Measurements from ENCODE around the gene GABARAPL2. TPM values are rescaled to one million over a fixed set of nuclear protein-coding genes. Genes with fewer than 3 reads are reported as not detected.
"Not testable (repeated sequence)": the region's sequence is repeated elsewhere in the genome, so short reads cannot be mapped to it uniquely, and the experiment has no call there.

Gene GABARAPL2
- total RNA-seq, 2 experiments from 2014 or later: 60.7 to 66.2 TPM

DNA sequence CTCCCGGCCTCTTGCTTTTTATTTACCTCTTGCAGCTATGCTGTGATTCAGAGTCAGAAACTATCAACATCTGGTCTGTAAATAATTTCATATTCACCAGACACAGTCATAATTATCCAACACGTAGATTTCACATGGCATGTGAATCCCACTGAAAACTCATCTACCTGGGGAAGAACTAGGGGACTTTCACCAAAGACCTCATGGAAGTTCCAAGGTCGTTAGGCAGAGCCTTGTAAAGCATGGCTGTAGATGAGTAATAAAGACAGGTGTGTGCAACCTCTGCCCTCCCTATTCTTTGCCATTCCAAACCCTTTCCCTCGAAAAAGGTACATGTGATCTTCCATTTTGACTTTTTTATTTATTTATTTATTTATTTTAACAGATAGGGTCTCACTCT is 28.4 kb upstream of the GABARAPL2 start:
- Mint-ChIP-seq H3K27me3 (no peaks in the 10 kb centered on the region), H3K4me3 (no peak overlapping the region), H3K27ac (no peak overlapping the region), H3K36me3 (ENCODE audit: low read depth) (no peaks in the 10 kb centered on the region), H3K9me3 (no peaks in the 10 kb centered on the region), H3K4me1 (peaks cover 3% of the 10 kb centered on the region)
- ChIA-PET CTCF (interaction anchor here (0.9 to 1.4 kb wide), 3 partner anchors 14 to 73 kb away, joined by 3 to 5 read pairs (median 4); no protein-coding TSS in a partner anchor), POLR2A (no interaction called here)
- no peak for DNase-seq

DNA sequence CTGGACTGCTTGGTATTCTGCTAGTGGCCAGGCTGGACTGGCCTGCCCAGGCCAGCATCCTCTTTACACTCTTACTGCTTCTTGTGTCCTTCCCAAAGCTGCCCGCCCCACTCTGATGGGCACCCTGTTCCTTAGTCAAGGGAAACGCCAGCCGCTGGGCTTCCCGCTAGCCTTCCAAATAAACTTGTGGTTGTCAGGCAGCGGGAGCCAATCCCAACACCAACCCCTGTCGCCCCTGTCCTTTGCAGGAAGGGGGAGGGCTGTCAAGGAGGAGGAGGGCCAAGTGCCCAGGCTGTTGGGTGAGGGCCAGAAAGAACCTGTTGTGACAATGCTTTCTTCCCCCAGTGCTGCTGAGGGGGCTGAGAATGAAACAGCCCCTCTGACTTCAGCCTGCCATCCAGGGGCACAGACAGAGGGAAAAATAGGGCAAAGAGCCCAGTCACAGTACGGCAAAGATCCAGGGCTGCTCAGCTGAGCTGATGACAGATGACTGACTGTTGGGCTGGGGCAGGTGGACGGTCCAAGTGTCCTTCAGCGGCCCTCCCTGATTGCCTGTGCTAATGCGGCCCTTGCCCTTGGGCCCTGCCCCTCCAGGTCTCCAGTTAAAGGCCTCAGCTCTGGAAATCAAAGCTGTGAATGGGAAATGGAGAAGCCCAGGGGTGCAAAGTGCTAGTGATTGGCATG is 27.2 kb upstream of the GABARAPL2 start:
- H3K27me3 Mint-ChIP-seq; POLR2A ChIA-PET; H3K9me3 Mint-ChIP-seq; H3K4me1 Mint-ChIP-seq; H3K36me3 Mint-ChIP-seq (ENCODE audit: low read depth); H3K4me3 Mint-ChIP-seq; DNase-seq; H3K27ac Mint-ChIP-seq: not testable (repeated sequence)
- CTCF ChIA-PET: interaction anchor here (1.4 kb wide), 1 partner anchor 15 kb away, joined by 4 read pairs; no protein-coding TSS in a partner anchor

DNA sequence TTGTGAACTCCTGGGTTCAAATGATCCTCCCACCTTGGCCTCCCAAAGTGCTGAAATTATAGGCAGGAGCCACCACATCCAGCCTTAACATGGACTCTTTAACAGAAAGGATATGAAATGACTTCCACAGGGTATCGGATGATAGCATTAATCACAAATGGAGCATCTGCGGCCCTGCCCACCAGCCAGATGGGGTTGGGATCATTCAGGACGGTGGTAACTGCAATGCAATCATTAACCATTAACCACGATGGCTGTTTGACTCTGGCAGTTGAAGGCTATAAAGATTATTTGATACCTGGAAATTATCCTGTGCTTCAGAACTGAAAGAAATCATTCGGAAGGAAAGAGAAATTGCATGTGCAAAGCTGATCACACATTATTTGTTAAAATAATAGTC is 24.9 kb upstream of the GABARAPL2 start:
- ChIA-PET CTCF (interaction anchor here (1.6 kb wide), 1 partner anchor 10 kb away, joined by 5 read pairs; no protein-coding TSS in a partner anchor), POLR2A (no interaction called here)
- Mint-ChIP-seq H3K36me3 (ENCODE audit: low read depth) (no peaks in the 10 kb centered on the region), H3K27me3 (no peaks in the 10 kb centered on the region), H3K4me3 (no peak overlapping the region), H3K4me1 (peaks cover 3% of the 10 kb centered on the region), H3K27ac (peak overlapping the region; percentile 31), H3K9me3 (no peaks in the 10 kb centered on the region)
- DNase-seq: no peak

- CTCF ChIA-PET: not testable (repeated sequence)
Observed at GRCh38 chr16:75542462-75542861, 23.7 kb upstream of the GABARAPL2 start.

DNA sequence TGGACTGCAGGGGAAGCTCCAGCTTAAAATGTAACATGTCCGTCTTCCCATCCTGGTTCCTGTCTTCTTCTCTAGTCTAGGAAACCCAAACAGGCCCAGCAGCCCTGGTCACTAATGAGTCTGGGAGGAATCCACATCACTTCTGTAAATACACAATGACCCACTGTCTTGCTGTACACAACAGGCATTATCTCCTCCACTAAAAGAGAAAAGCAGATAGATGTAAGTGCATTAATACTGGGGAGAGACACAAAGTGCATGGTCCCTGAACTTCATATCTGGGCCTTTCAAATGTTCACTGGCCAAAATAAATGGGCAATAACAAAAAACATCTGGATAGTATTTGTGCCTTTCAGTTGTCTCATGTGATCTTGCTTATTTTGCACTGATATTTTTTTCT is 20.3 kb upstream of the GABARAPL2 start:
- H3K27me3 Mint-ChIP-seq; H3K9me3 Mint-ChIP-seq; POLR2A ChIA-PET; H3K27ac Mint-ChIP-seq; H3K4me1 Mint-ChIP-seq; DNase-seq; H3K36me3 Mint-ChIP-seq (ENCODE audit: low read depth); H3K4me3 Mint-ChIP-seq: not testable (repeated sequence)
- CTCF ChIA-PET: interaction anchor here (1.0 kb wide), 1 partner anchor 19 kb away, joined by 3 read pairs; no protein-coding TSS in a partner anchor

More at GRCh38 chr16:75542462-75542861, 23.7 kb upstream of the GABARAPL2 start:
- H3K27me3 Mint-ChIP-seq; H3K4me1 Mint-ChIP-seq; POLR2A ChIA-PET; DNase-seq; H3K4me3 Mint-ChIP-seq; H3K27ac Mint-ChIP-seq; H3K9me3 Mint-ChIP-seq; H3K36me3 Mint-ChIP-seq (ENCODE audit: low read depth): not testable (repeated sequence)

DNA sequence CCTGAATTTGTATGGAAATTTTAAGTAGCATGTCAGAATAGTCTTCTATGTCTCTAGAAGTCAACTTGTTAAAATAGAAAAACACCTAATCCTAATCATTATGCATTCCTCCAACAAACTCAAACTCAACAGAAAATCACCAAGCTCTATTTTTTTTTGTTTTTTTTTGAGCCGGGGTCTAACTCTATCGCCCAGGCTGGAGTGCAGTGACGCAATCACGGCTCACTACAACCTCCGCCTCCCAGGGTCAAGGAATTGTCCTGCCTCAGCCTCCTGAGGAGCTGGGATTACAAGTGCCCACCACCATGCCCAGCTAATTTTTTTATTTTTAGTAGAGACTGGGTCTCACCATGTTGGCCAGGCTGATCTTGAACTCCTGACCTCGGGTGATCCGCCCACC is 19.9 kb upstream of the GABARAPL2 start:
- no peak overlapping the region for H3K27ac Mint-ChIP-seq
- H3K27me3 Mint-ChIP-seq: no peaks in the 10 kb centered on the region
- H3K4me1 Mint-ChIP-seq: peaks cover 9% of the 10 kb centered on the region
- ChIA-PET POLR2A (no interaction called here), CTCF (interaction anchor here (0.6 to 1.0 kb wide), 2 partner anchors 19 to 91 kb away, joined by 3 read pairs; no protein-coding TSS in a partner anchor)
- H3K36me3 Mint-ChIP-seq (ENCODE audit: low read depth): no peaks in the 10 kb centered on the region
- H3K9me3 Mint-ChIP-seq: no peaks in the 10 kb centered on the region
- no peak overlapping the region for H3K4me3 Mint-ChIP-seq
- no peak for DNase-seq

DNA sequence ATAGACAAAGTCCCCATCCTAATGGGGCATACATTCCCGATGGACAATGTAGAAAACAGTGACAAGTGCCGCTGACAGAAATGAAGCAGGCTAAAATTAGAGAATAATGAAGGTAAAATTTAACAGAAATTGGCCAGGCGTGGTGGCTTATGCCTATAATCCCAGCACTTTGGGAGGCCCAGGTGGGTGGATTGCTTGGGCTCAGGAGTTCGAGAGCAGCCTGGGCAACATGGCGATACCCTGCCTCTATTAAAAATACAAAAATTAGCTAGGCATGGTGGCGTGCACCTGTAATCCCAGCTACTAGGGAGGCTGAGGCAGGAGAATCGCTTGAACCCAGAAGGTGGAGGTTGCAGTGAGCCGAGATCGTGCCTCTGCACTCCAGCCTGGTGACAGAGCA is 17.7 kb upstream of the GABARAPL2 start:
- POLR2A ChIA-PET; H3K27me3 Mint-ChIP-seq; H3K36me3 Mint-ChIP-seq (ENCODE audit: low read depth); DNase-seq; H3K4me3 Mint-ChIP-seq; H3K27ac Mint-ChIP-seq; H3K9me3 Mint-ChIP-seq: not testable (repeated sequence)
- H3K4me1 Mint-ChIP-seq: peaks cover 11% of the 10 kb centered on the region
- CTCF ChIA-PET: interaction anchor here (2.9 kb wide), 1 partner anchor 32 kb away, joined by 11 read pairs; no protein-coding TSS in a partner anchor

GRCh38 chr16:75550211-75550662 is 15.9 kb upstream of the GABARAPL2 start:
- peaks cover 12% of the 10 kb centered on the region for H3K27me3 Mint-ChIP-seq
- ChIA-PET POLR2A (no interaction called here), CTCF (interaction anchor here (0.7 to 2.9 kb wide), 10 partner anchors 10 to 1828 kb away, joined by 3 to 11 read pairs (median 5); partner anchors contain the start of gene TMEM170A)
- peak; percentile 54 for DNase-seq
- H3K36me3 Mint-ChIP-seq (ENCODE audit: low read depth): no peaks in the 10 kb centered on the region
- no peak overlapping the region for H3K27ac Mint-ChIP-seq
- H3K4me1 Mint-ChIP-seq: peaks cover 17% of the 10 kb centered on the region
- no peaks in the 10 kb centered on the region for H3K9me3 Mint-ChIP-seq
- H3K4me3 Mint-ChIP-seq: no peak overlapping the region

- Mint-ChIP-seq H3K4me1 (peaks cover 23% of the 10 kb centered on the region), H3K27ac (no peak overlapping the region), H3K27me3 (peaks cover 12% of the 10 kb centered on the region), H3K9me3 (no peaks in the 10 kb centered on the region), H3K4me3 (no peak overlapping the region), H3K36me3 (ENCODE audit: low read depth) (no peaks in the 10 kb centered on the region)
- ChIA-PET POLR2A (no interaction called here), CTCF (interaction anchor here (0.7 to 2.2 kb wide), 4 partner anchors 9 to 36 kb away, joined by 3 to 12 read pairs (median 4); partner anchors contain the start of gene GABARAPL2)
- DNase-seq: no peak
Observed at GRCh38 chr16:75552951-75553350, 13.2 kb upstream of the GABARAPL2 start.

GRCh38 chr16:75555213-75555706 is 10.9 kb upstream of the GABARAPL2 start:
- Mint-ChIP-seq H3K4me3 (peak overlapping the region; percentile 82), H3K9me3 (no peaks in the 10 kb centered on the region), H3K36me3 (ENCODE audit: low read depth) (no peaks in the 10 kb centered on the region), H3K4me1 (peaks cover 18% of the 10 kb centered on the region), H3K27me3 (peaks cover 16% of the 10 kb centered on the region), H3K27ac (peak overlapping the region; percentile 79)
- no peak for DNase-seq
- ChIA-PET CTCF (interaction anchor here (0.6 to 2.1 kb wide), 7 partner anchors 9 to 90 kb away, joined by 3 to 12 read pairs (median 5); partner anchors contain the start of gene TMEM170A), POLR2A (interaction anchor here (0.8 kb wide), 1 partner anchor 9 kb away, joined by 3 read pairs; no protein-coding TSS in a partner anchor)

DNA sequence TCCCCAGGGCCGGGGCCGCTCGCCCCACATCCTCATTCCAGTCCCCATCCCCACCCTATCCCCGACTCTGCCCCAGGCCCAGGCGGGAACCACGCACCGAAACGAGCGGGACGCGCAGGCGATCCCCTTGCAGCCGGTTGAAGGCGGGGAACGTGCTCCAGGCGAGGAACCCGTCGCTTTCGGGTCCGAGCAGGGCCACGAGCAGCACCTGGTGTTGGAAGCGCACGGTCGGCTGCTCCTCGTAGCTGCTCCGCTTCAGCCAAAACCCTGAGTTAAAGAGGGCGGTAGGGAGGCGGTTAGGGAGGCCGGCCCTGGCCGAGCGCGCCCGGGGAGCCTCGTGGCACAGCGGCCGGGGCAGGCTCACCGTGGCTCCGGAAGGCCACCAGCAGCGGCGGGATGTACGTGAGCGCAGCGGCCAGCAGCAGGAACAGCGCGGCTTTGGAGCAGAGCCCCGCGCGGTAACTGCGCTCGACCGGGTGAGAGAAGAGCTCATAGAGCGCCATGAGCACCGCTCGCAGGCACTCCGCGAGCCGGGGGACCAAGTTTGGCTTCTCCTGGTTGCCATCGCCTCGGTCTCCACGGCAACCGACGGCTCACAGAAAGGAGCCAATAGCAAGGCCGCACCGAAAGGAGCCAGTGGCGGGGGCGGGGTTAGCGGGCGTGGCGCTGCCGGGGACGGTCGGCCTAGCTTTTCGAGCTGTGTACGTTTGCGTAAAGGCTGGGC is 10.3 kb upstream of the GABARAPL2 start, which contains the start of gene TMEM231:
Gene TMEM231 (minus strand): TSS at position 546 of the 724 bp plus-strand sequence. CDS start 43 bp downstream, at position 503.
- POLR2A ChIA-PET: interaction anchor here (0.8 kb wide), 1 partner anchor 8 kb away, joined by 3 read pairs; no protein-coding TSS in a partner anchor
- peak; percentile 99 for DNase-seq
- peaks cover 15% of the 10 kb centered on the region for H3K4me1 Mint-ChIP-seq
- H3K36me3 Mint-ChIP-seq (ENCODE audit: low read depth): no peaks in the 10 kb centered on the region
- H3K27ac Mint-ChIP-seq: peak within 1 kb of the TSS; percentile 79
- H3K4me3 Mint-ChIP-seq: peak within 1 kb of the TSS; percentile 82
- H3K9me3 Mint-ChIP-seq: no peaks in the 10 kb centered on the region
- CTCF ChIA-PET: interaction anchor here (0.8 to 1.9 kb wide), 5 partner anchors 9 to 66 kb away, joined by 3 to 5 read pairs (median 3); partner anchors contain the start of gene GABARAPL2
- peaks cover 16% of the 10 kb centered on the region for H3K27me3 Mint-ChIP-seq

GRCh38 chr16:75556431-75556950 is 9.7 kb upstream of the GABARAPL2 start:
- H3K9me3 Mint-ChIP-seq: no peaks in the 10 kb centered on the region
- H3K27ac Mint-ChIP-seq: peak overlapping the region; percentile 79
- ChIA-PET POLR2A (interaction anchor here (0.8 kb wide), 1 partner anchor 8 kb away, joined by 3 read pairs; no protein-coding TSS in a partner anchor), CTCF (interaction anchor here (0.8 to 1.9 kb wide), 5 partner anchors 8 to 65 kb away, joined by 3 to 5 read pairs (median 3); partner anchors contain the start of gene GABARAPL2)
- DNase-seq: no peak
- peaks cover 16% of the 10 kb centered on the region for H3K27me3 Mint-ChIP-seq
- no peaks in the 10 kb centered on the region for H3K36me3 Mint-ChIP-seq (ENCODE audit: low read depth)
- H3K4me3 Mint-ChIP-seq: peak overlapping the region; percentile 82
- peaks cover 15% of the 10 kb centered on the region for H3K4me1 Mint-ChIP-seq
